Fibroblast of upper back skin (primary cell): ENCODE measurements around the gene SLMAP.

ENCODE experiments used
- DNase-seq: peaks from one replicate; pipeline ENCODE4 v3.0.0-alpha.2; 2013

Gene SLMAP

GRCh38 chr3:57752307-57752706 is 3.8 kb upstream of the SLMAP start:
- DNase-seq = peak; percentile 37

- no peak for DNase-seq
These were observed 3.1 kb upstream of the SLMAP start for GRCh38 chr3:57753016-57753415.

- DNase-seq = peak; percentile 50
These were observed 787 bp upstream of the SLMAP start for GRCh38 chr3:57755368-57755675.

- peak; percentile 62 for DNase-seq
These were observed 656 bp downstream of the SLMAP start for GRCh38 chr3:57756528-57757401.

- DNase-seq = peak; percentile 14
These were observed 1.7 kb downstream of the SLMAP start for GRCh38 chr3:57757642-57758297.

GRCh38 chr3:57758686-57759085 is 2.6 kb downstream of the SLMAP start:
- peak; percentile 5 for DNase-seq

GRCh38 chr3:57764794-57765193 is 8.7 kb downstream of the SLMAP start:
- DNase-seq = no peak

GRCh38 chr3:57768595-57768994 is 12.5 kb downstream of the SLMAP start:
- DNase-seq = no peak

- DNase-seq = no peak
These were observed 14.1 kb downstream of the SLMAP start for GRCh38 chr3:57770009-57770827.

- no peak for DNase-seq
These were observed 16.1 kb downstream of the SLMAP start for GRCh38 chr3:57772251-57772650.

GRCh38 chr3:57777774-57778173 is 21.7 kb downstream of the SLMAP start:
- DNase-seq = peak; percentile 35

GRCh38 chr3:57778494-57778893 is 22.4 kb downstream of the SLMAP start:
- DNase-seq = no peak

- DNase-seq = no peak
These were observed 23.6 kb downstream of the SLMAP start for GRCh38 chr3:57779666-57780065.

GRCh38 chr3:57783186-57784088 is 27.3 kb downstream of the SLMAP start:
- no peak for DNase-seq

- no peak for DNase-seq
These were observed 28.1 kb downstream of the SLMAP start for GRCh38 chr3:57784089-57784735.

GRCh38 chr3:57785446-57785845 is 29.3 kb downstream of the SLMAP start:
- no peak for DNase-seq

GRCh38 chr3:57787867-57788623 is 31.9 kb downstream of the SLMAP start:
- DNase-seq = peak; percentile 29

GRCh38 chr3:57788624-57789018 is 32.5 kb downstream of the SLMAP start:
- no peak for DNase-seq

- no peak for DNase-seq
These were observed 35.1 kb downstream of the SLMAP start for GRCh38 chr3:57791245-57791644.

- no peak for DNase-seq
These were observed 36.1 kb downstream of the SLMAP start for GRCh38 chr3:57792198-57792597.

GRCh38 chr3:57793737-57794187 is 37.7 kb downstream of the SLMAP start:
- no peak for DNase-seq
